ENCODE data around the gene NTM. TPM values are rescaled to one million over a fixed set of nuclear protein-coding genes. Genes with fewer than 3 reads are reported as not detected.
A peak's percentile ranks its signal among the peaks of the same experiment; 100 is the strongest.

Gene NTM
- total RNA-seq, 1 experiment from 2014 or later, result 9.9 TPM

- Histone ChIP-seq H3K27me3 (ENCODE audit: insufficient read depth, low read length) (no peaks in the 10 kb centered on the region), H4K91ac (ENCODE audit: insufficient read length, low read depth, low read length) (no peak overlapping the region), H3K4me2 (ENCODE audit: insufficient read depth, insufficient read length, low read length) (peak overlapping the region; percentile 66), H4K5ac (ENCODE audit: insufficient read length, low read depth, low read length) (no peak overlapping the region), H3K4me1 (ENCODE audit: insufficient read depth, low read length) (peaks cover 16% of the 10 kb centered on the region; the same call in 1 of the 2 replicates), H3K23me2 (ENCODE audit: insufficient read length, low read depth, low read length, poor library complexity, severe bottlenecking) (no peaks in the 10 kb centered on the region), H3K18ac (ENCODE audit: insufficient read length, low read depth, low read length) (no peak overlapping the region), H2AFZ (ENCODE audit: low read length) (no peak overlapping the region), H3K56ac (ENCODE audit: insufficient read length, low read depth, low read length) (no peak overlapping the region), H2BK15ac (ENCODE audit: low read depth, low read length) (no peak overlapping the region), H3K79me1 (ENCODE audit: insufficient read depth, low read depth, low read length, poor library complexity, severe bottlenecking) (no peaks in the 10 kb centered on the region), H2BK5ac (ENCODE audit: insufficient read length, low read length) (no peak overlapping the region), H3K9ac (ENCODE audit: extremely low read depth, insufficient read length, low read length) (no peak overlapping the region), H2BK12ac (ENCODE audit: insufficient read length, low read depth, low read length) (no peak overlapping the region), H3K23ac (ENCODE audit: insufficient read length, low read depth, low read length) (no peak overlapping the region), H3K4ac (ENCODE audit: low read depth, low read length) (no peak overlapping the region), H4K20me1 (ENCODE audit: control insufficient read depth, insufficient read depth, insufficient read length) (no peaks in the 10 kb centered on the region), H4K8ac (replicated peaks; ENCODE audit: insufficient read length, low read depth, low read length) (no peak overlapping the region), H3T11ph (ENCODE audit: low read length) (no peak overlapping the region), H3K79me2 (ENCODE audit: insufficient read depth, low read length) (no peaks in the 10 kb centered on the region; the same call in 1 of the 2 replicates), H2BK120ac (ENCODE audit: low read depth, low read length, poor library complexity, severe bottlenecking) (no peak overlapping the region), H3K27ac (ENCODE audit: insufficient read length, low read depth, low read length) (no peak overlapping the region), H2AK5ac (ENCODE audit: insufficient read length, low read length) (no peak overlapping the region), H3K9me3 (ENCODE audit: control insufficient read depth, low read depth, low read length) (no peaks in the 10 kb centered on the region), H2BK20ac (ENCODE audit: low read depth, low read length, poor library complexity, severe bottlenecking) (no peak overlapping the region), H3K14ac (ENCODE audit: insufficient read depth, low read length) (no peak overlapping the region)
- no peak overlapping the region for H3K27ac Mint-ChIP-seq
- no peaks in the 10 kb centered on the region for H3K9me3 Mint-ChIP-seq
- no peaks in the 10 kb centered on the region; the same call in none of the 2 replicates for H3K27me3 Mint-ChIP-seq (ENCODE audit: low read depth)
- WGBS (ENCODE audit: extremely low coverage, insufficient read length, low lambda C conversion rate), result no CpG with 5 or more reads among the region's 22 CpGs
- peaks cover 32 to 40% of the 10 kb centered on the region in 2 experiments for H3K4me1 Mint-ChIP-seq
- H3K36me3 Mint-ChIP-seq (ENCODE audit: insufficient read depth in 1 of 3, low read depth in 3 of 3), result no peaks in the 10 kb centered on the region
- H3K4me3 Mint-ChIP-seq, result no peak overlapping the region
- DNase-seq, result peak; percentile 45
- TF ChIP-seq, protein P1, sequence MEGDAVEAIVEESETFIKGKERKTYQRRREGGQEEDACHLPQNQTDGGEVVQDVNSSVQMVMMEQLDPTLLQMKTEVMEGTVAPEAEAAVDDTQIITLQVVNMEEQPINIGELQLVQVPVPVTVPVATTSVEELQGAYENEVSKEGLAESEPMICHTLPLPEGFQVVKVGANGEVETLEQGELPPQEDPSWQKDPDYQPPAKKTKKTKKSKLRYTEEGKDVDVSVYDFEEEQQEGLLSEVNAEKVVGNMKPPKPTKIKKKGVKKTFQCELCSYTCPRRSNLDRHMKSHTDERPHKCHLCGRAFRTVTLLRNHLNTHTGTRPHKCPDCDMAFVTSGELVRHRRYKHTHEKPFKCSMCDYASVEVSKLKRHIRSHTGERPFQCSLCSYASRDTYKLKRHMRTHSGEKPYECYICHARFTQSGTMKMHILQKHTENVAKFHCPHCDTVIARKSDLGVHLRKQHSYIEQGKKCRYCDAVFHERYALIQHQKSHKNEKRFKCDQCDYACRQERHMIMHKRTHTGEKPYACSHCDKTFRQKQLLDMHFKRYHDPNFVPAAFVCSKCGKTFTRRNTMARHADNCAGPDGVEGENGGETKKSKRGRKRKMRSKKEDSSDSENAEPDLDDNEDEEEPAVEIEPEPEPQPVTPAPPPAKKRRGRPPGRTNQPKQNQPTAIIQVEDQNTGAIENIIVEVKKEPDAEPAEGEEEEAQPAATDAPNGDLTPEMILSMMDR (conservative IDR thresholded peaks at IDR 0.05), result no peak
Measured at GRCh38 chr11:132125988-132126871, 755.8 kb downstream of the NTM start.
